Psoas muscle (tissue), 8 donors: ENCODE results near the gene TMEM9. TPM values are rescaled to one million over a fixed set of nuclear protein-coding genes. Genes with fewer than 3 reads are reported as not detected.

ENCODE experiments used
- ATAC-seq, 4 donors: fragments of 200-7000 bp; cut with Tn5 transposase; one replicate each; pipeline ENCODE4 v1.9.1; 2020; ENCODE audit warnings: moderate library complexity in 3 of 4, mild to moderate bottlenecking in 2 of 4
- DNase-seq, 2 donors: peaks; one replicate each; pipeline ENCODE4 v3.0.0-alpha.2; 2020
- H3K27ac ChIP-seq: fragments of 200-600 bp; one replicate; pipeline ENCODE4 v1.8.0; 2022
- H3K27me3 ChIP-seq, 3 donors: fragments of 200-600 bp in 1 of 3; one replicate each; pipeline versions ENCODE4 v1.6.1 to v1.8.0; 2013 to 2022; ENCODE audit warnings: low read length in 2 of 3, mild to moderate bottlenecking in 2 of 3, moderate library complexity in 1 of 3; ENCODE audit not compliant: insufficient read depth in 3 of 3
- H3K36me3 ChIP-seq, 2 donors: fragments of 200-600 bp in 1 of 2; one replicate each; pipeline versions ENCODE4 v1.6.1 to v1.8.0; 2013 to 2022; ENCODE audit warnings: low read depth in 1 of 2, mild to moderate bottlenecking in 1 of 2, moderate library complexity in 1 of 2; ENCODE audit not compliant: insufficient read depth in 1 of 2
- H3K4me1 ChIP-seq: fragments of 200-600 bp; one replicate; pipeline ENCODE4 v1.8.0; 2022
- H3K4me3 ChIP-seq: fragments of 200-600 bp; one replicate; pipeline ENCODE4 v1.8.0; 2022; ENCODE audit warnings: mild to moderate bottlenecking
- H3K9me3 ChIP-seq: fragments of 200-600 bp; one replicate; pipeline ENCODE4 v1.8.0; 2022
- WGBS, 3 donors: extraction: QIAGEN DNeasy Blood & Tissue Kit; methylation state at CpG; one replicate each; pipeline versions ENCODE4 v1.1.6 to v1.1.7; 2013; 5-methylcytosine and 5-hydroxymethylcytosine counted together
- intact Hi-C, 2 donors: fragments of 100-400 bp; cut with DNase I; formaldehyde crosslinking; loops; one replicate each; pipeline versions ENCODE4 v1.11.0 to v1.14.2; 2022
- polyA plus RNA-seq, 3 donors: library from polyadenylated mRNA; stranded (reverse); fragments of 200-250 nt; gene quantifications; one replicate each; pipeline ENCODE4 v1.2.3, GENCODE V29; 2013
- total RNA-seq, 4 donors: library from RNA; stranded (reverse); fragmentation: NEBNext Ultra II Directional in 2 of 4; extraction: Animal tissue kit (Norgen Biotek cat#: 25700) in 2 of 4; gene quantifications; one replicate each; pipeline versions ENCODE4 v1.2.1 to v1.2.4, GENCODE V29; 2021 to 2023
- TF ChIP-seq, protein P1 (sequence below): fragments of 200-600 bp; IDR thresholded peaks from one replicate; pipeline ENCODE4 v1.8.0; 2022; ENCODE audit warnings: antibody characterized with exemption
- donor health status: healthy with polysubstance abuse.
- donor health status: DM: no; HTN: no; CAD: no; lungs with moderate emphysema.
- donor health status: Bipolar disorder and iron deficiency.
- donor health status: healthy.
- donor health status: DM: yes; HTN: yes; CAD: no.
- donor health status: DM: no; HTN: no; CAD: no.
- donor health status: DM: no; HTN: no; CAD: no.
- donor health status: DM: yes; HTN: yes; CAD: no.

TMEM9 gene
- total and polyA plus RNA-seq, 7 donors = 7.2 to 46.3 (median 23.4) TPM

DNA sequence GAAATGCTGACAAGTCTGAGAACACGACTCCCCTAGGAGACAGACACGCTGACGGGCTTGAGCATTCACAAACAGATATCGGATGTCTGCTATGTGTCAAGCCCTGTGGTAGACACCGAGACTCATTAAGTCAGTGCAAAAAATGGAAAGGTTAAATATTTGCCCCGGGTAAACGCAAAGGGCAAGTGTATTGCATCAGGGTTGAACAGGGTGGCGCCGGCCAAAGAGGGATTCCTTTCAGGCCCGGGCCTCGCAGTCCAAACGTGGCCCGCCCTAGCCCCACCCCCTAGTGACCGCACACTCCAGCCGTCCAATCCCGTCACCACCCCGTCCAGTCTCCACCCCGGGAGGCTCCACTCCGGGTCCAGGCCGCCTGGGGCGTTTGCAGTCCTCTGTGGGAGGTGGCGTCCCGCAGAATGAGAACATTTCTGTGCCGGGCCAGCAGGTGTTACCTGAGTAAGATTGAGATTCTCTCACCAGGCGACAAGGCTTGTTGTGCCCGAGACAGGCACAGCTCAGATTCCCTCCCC lies 16.3 kb upstream of the TMEM9 start:
- H3K4me1 ChIP-seq = peaks cover 22% of the 10 kb centered on the region
- TF ChIP-seq, protein P1, sequence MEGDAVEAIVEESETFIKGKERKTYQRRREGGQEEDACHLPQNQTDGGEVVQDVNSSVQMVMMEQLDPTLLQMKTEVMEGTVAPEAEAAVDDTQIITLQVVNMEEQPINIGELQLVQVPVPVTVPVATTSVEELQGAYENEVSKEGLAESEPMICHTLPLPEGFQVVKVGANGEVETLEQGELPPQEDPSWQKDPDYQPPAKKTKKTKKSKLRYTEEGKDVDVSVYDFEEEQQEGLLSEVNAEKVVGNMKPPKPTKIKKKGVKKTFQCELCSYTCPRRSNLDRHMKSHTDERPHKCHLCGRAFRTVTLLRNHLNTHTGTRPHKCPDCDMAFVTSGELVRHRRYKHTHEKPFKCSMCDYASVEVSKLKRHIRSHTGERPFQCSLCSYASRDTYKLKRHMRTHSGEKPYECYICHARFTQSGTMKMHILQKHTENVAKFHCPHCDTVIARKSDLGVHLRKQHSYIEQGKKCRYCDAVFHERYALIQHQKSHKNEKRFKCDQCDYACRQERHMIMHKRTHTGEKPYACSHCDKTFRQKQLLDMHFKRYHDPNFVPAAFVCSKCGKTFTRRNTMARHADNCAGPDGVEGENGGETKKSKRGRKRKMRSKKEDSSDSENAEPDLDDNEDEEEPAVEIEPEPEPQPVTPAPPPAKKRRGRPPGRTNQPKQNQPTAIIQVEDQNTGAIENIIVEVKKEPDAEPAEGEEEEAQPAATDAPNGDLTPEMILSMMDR = no peak
- peak overlapping the region; percentile 98 for H3K27ac ChIP-seq
- 2 to 4% (median 4%) methylated on average over 26 of the region's 26 CpGs for WGBS, 3 donors
- H3K36me3 ChIP-seq = no peaks in the 10 kb centered on the region
- H3K27me3 ChIP-seq = no peaks in the 10 kb centered on the region
- intact Hi-C loops = no loop called here
- ATAC-seq (peak; percentile 85 to 90 (median 88)), DNase-seq (peak; percentile 98)
- no peaks in the 10 kb centered on the region for H3K9me3 ChIP-seq
- H3K4me3 ChIP-seq = peak overlapping the region; percentile 78

DNA sequence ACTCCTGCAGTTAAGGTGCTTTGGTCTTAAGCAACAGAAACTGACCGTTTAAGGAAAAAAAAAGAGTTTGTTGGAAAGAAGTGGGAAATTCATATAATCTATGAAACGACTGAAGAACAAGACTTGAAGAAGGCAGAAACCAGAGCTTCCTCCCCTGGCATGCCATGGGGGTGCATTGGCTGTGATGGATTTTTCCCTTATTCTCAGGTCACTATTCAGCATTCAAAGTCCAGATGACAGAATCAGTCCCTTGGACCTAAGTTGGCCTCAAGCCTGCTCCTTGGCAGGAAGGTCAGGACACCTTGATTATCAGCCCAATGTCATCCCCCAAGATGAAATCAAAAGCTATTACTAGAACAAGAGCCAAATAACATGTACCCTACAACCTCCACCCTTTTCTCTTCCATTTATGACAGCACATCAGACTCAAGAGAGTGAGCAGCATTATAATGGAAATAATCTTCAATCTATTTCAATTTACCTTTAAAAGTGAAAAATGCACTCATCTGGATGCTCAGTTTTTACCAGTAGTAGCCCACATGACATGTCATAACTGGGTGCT lies 15.8 kb upstream of the TMEM9 start:
- Histone ChIP-seq H3K4me3 (peak overlapping the region; percentile 78), H3K27ac (peak overlapping the region; percentile 98), H3K27me3 (no peaks in the 10 kb centered on the region), H3K4me1 (peaks cover 22% of the 10 kb centered on the region), H3K36me3 (no peaks in the 10 kb centered on the region), H3K9me3 (no peaks in the 10 kb centered on the region)
- intact Hi-C loops = no loop called here
- ATAC-seq = no peak
- TF ChIP-seq, protein P1 = no peak
- DNase-seq = no peak
- WGBS, 3 donors = 60 to 72% (median 66%) methylated on average over 2 of the region's 2 CpGs

DNA sequence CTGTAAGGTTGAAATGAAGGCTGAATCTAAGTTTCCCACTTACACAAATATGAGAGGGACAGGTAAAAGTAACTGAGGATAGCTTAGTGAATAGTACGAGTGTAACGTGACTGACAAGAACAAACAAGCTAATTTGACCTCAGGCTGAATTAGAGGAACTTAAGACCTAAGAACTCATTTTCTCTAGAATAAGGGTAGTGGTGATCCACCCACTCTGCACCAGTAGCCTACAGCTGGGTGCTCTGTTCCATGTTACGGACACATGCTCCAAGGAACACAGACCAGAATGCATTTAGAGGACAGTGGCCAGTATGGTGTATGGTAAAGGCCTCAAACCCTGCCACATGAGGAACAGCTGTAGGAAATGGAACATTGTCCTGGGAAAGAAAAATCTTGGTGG lies 14.9 kb upstream of the TMEM9 start:
- TF ChIP-seq, protein P1 = no peak
- intact Hi-C loops = no loop called here
- 66 to 88% (median 82%) methylated on average over 3 of the region's 3 CpGs for WGBS, 3 donors

DNA sequence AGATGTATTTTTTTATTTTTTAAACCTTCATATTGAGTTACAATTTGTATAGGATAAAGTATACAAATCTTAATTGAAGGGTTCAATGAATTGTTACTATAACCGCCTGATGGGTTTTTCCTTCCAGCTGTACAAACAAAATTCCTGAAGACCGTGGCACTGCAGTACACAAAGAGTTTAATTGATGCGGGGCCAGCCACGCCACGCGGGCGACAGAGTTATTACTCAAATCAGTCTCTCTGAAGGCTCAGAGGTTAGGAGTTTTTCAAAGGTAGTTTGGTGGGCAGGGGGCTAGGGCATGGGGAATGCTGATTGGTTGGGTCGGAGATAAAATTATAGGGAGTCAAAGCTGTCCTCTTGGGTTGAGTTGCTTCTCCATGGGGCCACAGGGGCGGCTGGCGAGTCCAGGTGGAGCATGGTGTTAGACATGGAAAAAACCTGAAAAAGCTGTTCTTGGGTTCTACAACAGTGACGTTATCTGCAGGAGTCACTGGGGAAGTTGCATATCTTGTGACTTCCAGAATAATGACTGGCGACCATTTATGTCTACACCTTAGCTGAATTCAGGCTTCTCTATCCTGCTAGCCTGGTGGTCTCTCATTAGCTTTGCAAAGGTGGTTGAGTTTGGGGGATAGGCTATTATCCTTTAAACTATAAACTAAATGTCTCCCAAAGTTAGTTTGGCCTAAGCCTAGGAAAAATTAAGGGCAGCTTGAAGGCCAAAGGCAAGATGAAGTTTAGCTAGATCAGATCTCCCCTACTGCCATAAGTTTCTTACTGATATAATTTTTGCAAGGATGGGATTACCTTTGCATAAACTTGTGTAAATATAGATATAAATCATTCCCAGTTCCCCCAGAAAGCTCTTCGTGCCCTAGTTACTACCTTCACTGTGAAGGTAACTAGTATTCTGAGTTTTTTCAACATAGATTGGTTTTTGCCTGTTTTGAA lies 13.0 kb upstream of the TMEM9 start:
- ATAC-seq (no peak), DNase-seq (no peak)
- Histone ChIP-seq H3K27me3 (no peaks in the 10 kb centered on the region), H3K4me1 (peaks cover 32% of the 10 kb centered on the region), H3K9me3 (no peaks in the 10 kb centered on the region), H3K4me3 (no peak overlapping the region), H3K27ac (no peak overlapping the region), H3K36me3 (no peaks in the 10 kb centered on the region)
- TF ChIP-seq, protein P1 = no peak
- intact Hi-C loops = no loop called here
- 86 to 87% (median 87%) methylated on average over 13 of the region's 13 CpGs for WGBS, 3 donors

More for the DNA sequence above, 14.9 kb upstream of the TMEM9 start:
- H3K27me3 ChIP-seq = no peaks in the 10 kb centered on the region
- H3K9me3 ChIP-seq = no peaks in the 10 kb centered on the region
- no peak overlapping the region for H3K4me3 ChIP-seq
- DNase-seq (no peak), ATAC-seq (no peak)
- H3K36me3 ChIP-seq = no peaks in the 10 kb centered on the region
- H3K27ac ChIP-seq = peak overlapping the region; percentile 98
- peaks cover 29% of the 10 kb centered on the region for H3K4me1 ChIP-seq
